ENCODE measurements around the gene WNT8A. TPM values are rescaled to one million over a fixed set of nuclear protein-coding genes. Genes with fewer than 3 reads are reported as not detected.

The WNT8A gene
- total RNA-seq, 1 donor from 2014 or later: not detected

- H3K9me3 Mint-ChIP-seq (ENCODE audit: unreplicated experiment): no peaks in the 10 kb centered on the region
- peaks cover 2% of the 10 kb centered on the region for H3K4me1 Mint-ChIP-seq (ENCODE audit: unreplicated experiment)
- no peak overlapping the region for H3K27ac Mint-ChIP-seq (ENCODE audit: unreplicated experiment)
- TF ChIP-seq, protein P1, sequence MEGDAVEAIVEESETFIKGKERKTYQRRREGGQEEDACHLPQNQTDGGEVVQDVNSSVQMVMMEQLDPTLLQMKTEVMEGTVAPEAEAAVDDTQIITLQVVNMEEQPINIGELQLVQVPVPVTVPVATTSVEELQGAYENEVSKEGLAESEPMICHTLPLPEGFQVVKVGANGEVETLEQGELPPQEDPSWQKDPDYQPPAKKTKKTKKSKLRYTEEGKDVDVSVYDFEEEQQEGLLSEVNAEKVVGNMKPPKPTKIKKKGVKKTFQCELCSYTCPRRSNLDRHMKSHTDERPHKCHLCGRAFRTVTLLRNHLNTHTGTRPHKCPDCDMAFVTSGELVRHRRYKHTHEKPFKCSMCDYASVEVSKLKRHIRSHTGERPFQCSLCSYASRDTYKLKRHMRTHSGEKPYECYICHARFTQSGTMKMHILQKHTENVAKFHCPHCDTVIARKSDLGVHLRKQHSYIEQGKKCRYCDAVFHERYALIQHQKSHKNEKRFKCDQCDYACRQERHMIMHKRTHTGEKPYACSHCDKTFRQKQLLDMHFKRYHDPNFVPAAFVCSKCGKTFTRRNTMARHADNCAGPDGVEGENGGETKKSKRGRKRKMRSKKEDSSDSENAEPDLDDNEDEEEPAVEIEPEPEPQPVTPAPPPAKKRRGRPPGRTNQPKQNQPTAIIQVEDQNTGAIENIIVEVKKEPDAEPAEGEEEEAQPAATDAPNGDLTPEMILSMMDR (IDR thresholded peaks at IDR 0.05): no peak
- DNase-seq (ENCODE audit: extremely low spot score, unreplicated experiment): no peak
- H3K36me3 Mint-ChIP-seq (ENCODE audit: unreplicated experiment): no peaks in the 10 kb centered on the region
- H3K4me3 Mint-ChIP-seq (ENCODE audit: unreplicated experiment): no peak overlapping the region
- peaks cover 15% of the 10 kb centered on the region for H3K27me3 Mint-ChIP-seq (ENCODE audit: unreplicated experiment)
Measured at GRCh38 chr5:138110266-138110963, 26.6 kb downstream of the WNT8A start.

DNA sequence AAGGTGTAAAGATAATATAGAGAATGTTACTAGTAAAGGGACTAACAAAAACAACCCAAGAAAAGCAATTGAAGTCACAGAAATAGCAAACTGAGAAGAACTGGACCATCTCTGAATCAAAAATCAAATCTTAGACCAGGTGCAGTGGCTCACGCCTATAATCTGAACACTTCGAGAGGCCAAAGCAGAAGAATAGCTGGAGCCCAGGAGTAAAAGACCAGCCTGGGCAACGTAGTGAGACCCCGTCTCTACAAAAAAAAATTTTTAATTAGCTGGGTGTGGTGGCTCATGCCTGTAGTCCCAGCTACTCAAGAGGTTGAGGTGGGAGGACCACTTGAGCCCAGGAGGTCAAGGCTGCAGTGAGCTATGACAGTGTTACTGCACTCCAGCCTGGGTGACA lies 27.3 kb downstream of the WNT8A start:
- no peak for DNase-seq (ENCODE audit: extremely low spot score, unreplicated experiment)
- H3K27ac Mint-ChIP-seq (ENCODE audit: unreplicated experiment): no peak overlapping the region
- H3K27me3 Mint-ChIP-seq (ENCODE audit: unreplicated experiment): peaks cover 18% of the 10 kb centered on the region
- peaks cover 2% of the 10 kb centered on the region for H3K4me1 Mint-ChIP-seq (ENCODE audit: unreplicated experiment)
- no peak overlapping the region for H3K4me3 Mint-ChIP-seq (ENCODE audit: unreplicated experiment)
- TF ChIP-seq, protein P1 (IDR thresholded peaks at IDR 0.05): no peak
- H3K36me3 Mint-ChIP-seq (ENCODE audit: unreplicated experiment): no peaks in the 10 kb centered on the region
- H3K9me3 Mint-ChIP-seq (ENCODE audit: unreplicated experiment): no peaks in the 10 kb centered on the region

DNA sequence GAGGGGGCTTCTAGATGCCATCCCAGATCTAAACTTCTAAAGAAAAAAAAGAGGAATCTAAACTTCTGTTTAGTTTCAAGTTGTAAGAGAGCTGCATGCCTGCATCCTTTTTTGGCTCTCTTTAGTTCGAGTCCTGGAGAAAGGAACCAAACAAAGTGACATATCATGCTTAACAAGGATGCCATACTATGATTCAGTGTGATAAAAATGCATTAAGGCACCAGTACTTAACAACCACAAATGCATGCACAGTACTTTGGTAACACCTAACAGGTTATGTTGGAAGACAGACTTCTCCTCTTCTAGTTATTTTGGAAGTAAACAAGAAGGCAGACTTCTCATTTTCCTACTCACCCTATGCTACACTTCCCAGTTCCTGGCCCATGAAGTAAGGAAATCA lies 28.1 kb downstream of the WNT8A start:
- TF ChIP-seq, protein P1 (IDR thresholded peaks at IDR 0.05): no peak
- Mint-ChIP-seq H3K36me3 (ENCODE audit: unreplicated experiment) (no peaks in the 10 kb centered on the region), H3K27me3 (ENCODE audit: unreplicated experiment) (peaks cover 21% of the 10 kb centered on the region), H3K27ac (ENCODE audit: unreplicated experiment) (no peak overlapping the region), H3K9me3 (ENCODE audit: unreplicated experiment) (no peaks in the 10 kb centered on the region), H3K4me1 (ENCODE audit: unreplicated experiment) (peaks cover 2% of the 10 kb centered on the region), H3K4me3 (ENCODE audit: unreplicated experiment) (no peak overlapping the region)
- no peak for DNase-seq (ENCODE audit: extremely low spot score, unreplicated experiment)

GRCh38 chr5:138115254-138115653 lies 31.4 kb downstream of the WNT8A start:
- H3K27ac Mint-ChIP-seq (ENCODE audit: unreplicated experiment): no peak overlapping the region
- no peak for DNase-seq (ENCODE audit: extremely low spot score, unreplicated experiment)
- peaks cover 15% of the 10 kb centered on the region for H3K27me3 Mint-ChIP-seq (ENCODE audit: unreplicated experiment)
- H3K9me3 Mint-ChIP-seq (ENCODE audit: unreplicated experiment): no peaks in the 10 kb centered on the region
- H3K4me3 Mint-ChIP-seq (ENCODE audit: unreplicated experiment): no peak overlapping the region
- TF ChIP-seq, protein P1 (IDR thresholded peaks at IDR 0.05): no peak
- H3K4me1 Mint-ChIP-seq (ENCODE audit: unreplicated experiment): peaks cover 2% of the 10 kb centered on the region
- no peaks in the 10 kb centered on the region for H3K36me3 Mint-ChIP-seq (ENCODE audit: unreplicated experiment)

- Mint-ChIP-seq H3K4me3 (ENCODE audit: unreplicated experiment) (no peak overlapping the region), H3K27ac (ENCODE audit: unreplicated experiment) (no peak overlapping the region), H3K27me3 (ENCODE audit: unreplicated experiment) (peaks cover 19% of the 10 kb centered on the region), H3K36me3 (ENCODE audit: unreplicated experiment) (no peaks in the 10 kb centered on the region), H3K4me1 (ENCODE audit: unreplicated experiment) (peaks cover 2% of the 10 kb centered on the region), H3K9me3 (ENCODE audit: unreplicated experiment) (no peaks in the 10 kb centered on the region)
- no peak for DNase-seq (ENCODE audit: extremely low spot score, unreplicated experiment)
- TF ChIP-seq, protein P1 (IDR thresholded peaks at IDR 0.05): no peak
Measured at GRCh38 chr5:138128334-138128733, 44.5 kb downstream of the WNT8A start.
